Colonic mucosa (tissue), 4 donors: ENCODE measurements around the gene SLC19A1. TPM values are rescaled to one million over a fixed set of nuclear protein-coding genes. Genes with fewer than 3 reads are reported as not detected.

Experiments used
- DNase-seq: peaks from one replicate; pipeline ENCODE4 v3.0.0-alpha.2; 2020
- H3K27ac ChIP-seq: fragments of 200-600 bp; one replicate; pipeline ENCODE4 v1.8.0; 2021
- H3K27me3 ChIP-seq: fragments of 200-600 bp; one replicate; pipeline ENCODE4 v1.8.0; 2021
- H3K36me3 ChIP-seq: fragments of 200-600 bp; one replicate; pipeline ENCODE4 v1.8.0; 2021
- H3K4me1 ChIP-seq: fragments of 200-600 bp; one replicate; pipeline ENCODE4 v1.8.0; 2021; ENCODE audit warnings: mild to moderate bottlenecking
- H3K4me3 ChIP-seq: fragments of 200-600 bp; one replicate; pipeline ENCODE4 v1.8.0; 2021
- H3K9ac ChIP-seq, 2 donors: one replicate each; pipeline ENCODE4 v1.7.0; 2013; ENCODE audit warnings: control low read depth in 2 of 2, low read depth in 2 of 2, low read length in 2 of 2
- H3K9me3 ChIP-seq: fragments of 200-600 bp; one replicate; pipeline ENCODE4 v1.8.0; 2021
- CTCF ChIP-seq: fragments of 200-600 bp; IDR thresholded peaks from one replicate; pipeline ENCODE4 v1.8.0; 2022; ENCODE audit warnings: antibody characterized with exemption, mild to moderate bottlenecking
- intact Hi-C: fragments of 100-400 bp; cut with DNase I; formaldehyde crosslinking; loops from one replicate; pipeline ENCODE4 v1.14.1; 2022
- total RNA-seq, 2 donors: library from RNA; stranded (reverse); fragmentation: NEBNext Ultra II Directional in 1 of 2; extraction: Animal tissue kit (Norgen Biotek cat#: 25700) in 1 of 2; gene quantifications; one replicate each; pipeline ENCODE4 v1.2.1, GENCODE V29; 2021
- donor health status: healthy.
- donor health status: DM: no; HTN: no; CAD: no.
- donor health status: DM: no; HTN: no; CAD: no.

Gene SLC19A1
- total RNA-seq, 2 donors from 2014 or later: 10.7 to 25.3 TPM

GRCh38 chr21:45454926-45455673, 87.1 kb downstream of the SLC19A1 start:
- Histone ChIP-seq H3K9me3 (no peaks in the 10 kb centered on the region), H3K9ac (no peak overlapping the region), H3K36me3 (no peaks in the 10 kb centered on the region), H3K27ac (no peak overlapping the region), H3K4me3 (peak overlapping the region; percentile 10), H3K4me1 (no peaks in the 10 kb centered on the region), H3K27me3 (no peaks in the 10 kb centered on the region)
- DNase-seq: no peak
- intact Hi-C loops: no loop called here
- no peak for TF ChIP-seq CTCF

- no peak for TF ChIP-seq CTCF
- Histone ChIP-seq H3K27me3 (no peaks in the 10 kb centered on the region), H3K4me1 (no peaks in the 10 kb centered on the region), H3K9me3 (no peaks in the 10 kb centered on the region), H3K36me3 (no peaks in the 10 kb centered on the region), H3K27ac (no peak overlapping the region), H3K9ac (no peak overlapping the region), H3K4me3 (no peak overlapping the region)
- DNase-seq: no peak
- intact Hi-C loops: no loop called here
These were observed 87.9 kb downstream of the SLC19A1 start for GRCh38 chr21:45454060-45454925.

- DNase-seq: no peak
- H3K9ac ChIP-seq: no peak overlapping the region
- TF ChIP-seq CTCF: no peak
- H3K36me3 ChIP-seq: no peaks in the 10 kb centered on the region
- H3K27me3 ChIP-seq: no peaks in the 10 kb centered on the region
- intact Hi-C loops: no loop called here
- H3K27ac ChIP-seq: no peak overlapping the region
- no peaks in the 10 kb centered on the region for H3K9me3 ChIP-seq
- H3K4me1 ChIP-seq: no peaks in the 10 kb centered on the region
- H3K4me3 ChIP-seq: no peak overlapping the region
These were observed 88.8 kb downstream of the SLC19A1 start for GRCh38 chr21:45453308-45453950.

- Histone ChIP-seq H3K27me3 (no peaks in the 10 kb centered on the region), H3K27ac (no peak overlapping the region), H3K9me3 (no peaks in the 10 kb centered on the region), H3K4me1 (no peaks in the 10 kb centered on the region), H3K36me3 (no peaks in the 10 kb centered on the region), H3K9ac (no peak overlapping the region), H3K4me3 (no peak overlapping the region)
- no peak for DNase-seq
- intact Hi-C loops: no loop called here
- TF ChIP-seq CTCF: no peak
These were observed 89.4 kb downstream of the SLC19A1 start for GRCh38 chr21:45452696-45453307.

GRCh38 chr21:45451771-45452182, 90.5 kb downstream of the SLC19A1 start:
- H3K27me3 ChIP-seq: no peaks in the 10 kb centered on the region
- no peaks in the 10 kb centered on the region for H3K9me3 ChIP-seq
- no peak overlapping the region for H3K9ac ChIP-seq
- no peaks in the 10 kb centered on the region for H3K36me3 ChIP-seq
- DNase-seq: no peak
- no peaks in the 10 kb centered on the region for H3K4me1 ChIP-seq
- intact Hi-C loops: no loop called here
- H3K27ac ChIP-seq: no peak overlapping the region
- TF ChIP-seq CTCF: no peak
- no peak overlapping the region for H3K4me3 ChIP-seq
